SU-DHL-6 (cell line): ENCODE results near the gene MIF4GD.

Experiments
- EZH2phosphoT487 ChIP-seq: fragments of 200-600 bp; sonication (generic), shearing (Covaris generic); conservative IDR thresholded peaks from 2 replicates; pipeline ENCODE4 v1.6.1; 2018; ENCODE audit warnings: mild to moderate bottlenecking, antibody characterized with exemption, low read length, moderate library complexity, mixed read lengths
- TF ChIP-seq, protein P1 (sequence below): fragments of 200-600 bp; sonication (generic); IDR thresholded peaks from one replicate; pipeline ENCODE4 v1.5.1; 2017; ENCODE audit warnings: antibody characterized with exemption, mild to moderate bottlenecking, low read length, moderate library complexity; ENCODE audit not compliant: insufficient read depth, poor library complexity, severe bottlenecking

DNA sequence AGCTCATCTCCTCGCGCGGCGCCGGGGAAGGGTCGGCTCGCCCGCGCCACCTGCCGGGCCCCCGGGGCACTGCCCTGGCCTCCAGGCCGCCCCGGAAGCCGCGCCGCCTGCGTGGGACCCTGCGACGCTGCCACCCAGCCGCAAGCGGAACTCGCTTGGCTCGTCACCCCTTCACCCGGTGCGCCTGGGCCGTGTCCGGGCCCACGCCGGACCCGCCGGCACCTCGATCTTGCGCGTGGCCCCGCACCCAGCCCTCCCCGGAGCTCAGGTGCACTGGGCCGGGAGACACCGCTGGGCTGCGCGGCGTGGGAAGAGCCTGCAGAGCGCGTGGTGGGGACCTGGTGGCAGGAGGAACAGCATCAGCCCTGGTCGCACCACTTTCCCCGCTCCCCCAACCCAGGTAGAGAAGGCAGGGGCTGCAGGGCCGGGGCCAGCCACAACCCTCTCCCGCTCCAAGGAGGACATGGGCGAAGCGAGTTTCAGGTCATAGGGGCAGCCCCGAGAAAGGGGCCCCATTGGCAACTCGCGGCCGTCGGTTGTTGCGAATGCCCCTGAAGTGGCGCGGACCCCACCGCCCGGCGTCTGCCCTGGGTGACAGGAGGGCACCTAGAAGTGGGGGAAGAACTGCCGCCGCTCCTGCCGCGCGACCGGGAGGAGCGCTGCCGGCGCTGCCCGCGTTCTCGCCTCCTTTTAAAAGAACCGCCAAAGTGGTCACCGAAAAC lies 363 bp upstream of the MIF4GD start:
- TF ChIP-seq, protein P1, sequence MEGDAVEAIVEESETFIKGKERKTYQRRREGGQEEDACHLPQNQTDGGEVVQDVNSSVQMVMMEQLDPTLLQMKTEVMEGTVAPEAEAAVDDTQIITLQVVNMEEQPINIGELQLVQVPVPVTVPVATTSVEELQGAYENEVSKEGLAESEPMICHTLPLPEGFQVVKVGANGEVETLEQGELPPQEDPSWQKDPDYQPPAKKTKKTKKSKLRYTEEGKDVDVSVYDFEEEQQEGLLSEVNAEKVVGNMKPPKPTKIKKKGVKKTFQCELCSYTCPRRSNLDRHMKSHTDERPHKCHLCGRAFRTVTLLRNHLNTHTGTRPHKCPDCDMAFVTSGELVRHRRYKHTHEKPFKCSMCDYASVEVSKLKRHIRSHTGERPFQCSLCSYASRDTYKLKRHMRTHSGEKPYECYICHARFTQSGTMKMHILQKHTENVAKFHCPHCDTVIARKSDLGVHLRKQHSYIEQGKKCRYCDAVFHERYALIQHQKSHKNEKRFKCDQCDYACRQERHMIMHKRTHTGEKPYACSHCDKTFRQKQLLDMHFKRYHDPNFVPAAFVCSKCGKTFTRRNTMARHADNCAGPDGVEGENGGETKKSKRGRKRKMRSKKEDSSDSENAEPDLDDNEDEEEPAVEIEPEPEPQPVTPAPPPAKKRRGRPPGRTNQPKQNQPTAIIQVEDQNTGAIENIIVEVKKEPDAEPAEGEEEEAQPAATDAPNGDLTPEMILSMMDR = peak; percentile 42
- TF ChIP-seq EZH2phosphoT487 = no peak
